ENCODE measurements around the gene PCDH9.

PCDH9 gene

DNA sequence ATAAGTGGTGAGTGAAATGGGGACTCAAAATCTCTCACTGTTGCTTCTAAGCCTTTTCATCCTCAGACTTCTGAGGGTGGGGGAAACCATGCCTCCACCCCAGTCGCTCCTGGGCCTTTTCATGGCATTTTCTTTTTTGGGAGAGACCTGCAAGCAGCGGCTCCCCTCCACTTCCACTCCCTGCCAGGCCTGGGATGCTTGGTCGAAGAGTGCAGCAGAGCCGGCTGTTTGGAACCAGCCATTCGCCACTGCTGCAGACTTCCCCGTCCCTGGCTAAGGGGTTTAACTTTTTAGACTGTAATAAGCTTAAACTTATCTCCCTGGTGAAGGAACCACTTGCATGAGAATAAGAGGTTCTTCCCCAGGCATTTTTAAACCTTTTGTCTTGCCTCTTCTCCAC lies 617.2 kb downstream of the PCDH9 start:
- in situ Hi-C loops (cut with HindIII; ENCODE audit: low pct_unique_long_range_greater_than_20kb, low sequenced_read_pairs), result no loop called here
- no peak for DNase-seq (ENCODE audit: low read depth in 1 of 2, low spot score in 1 of 2)
- no peak for TF ChIP-seq JUND (IDR thresholded peaks at IDR 0.05; ENCODE audit: low read depth)

DNA sequence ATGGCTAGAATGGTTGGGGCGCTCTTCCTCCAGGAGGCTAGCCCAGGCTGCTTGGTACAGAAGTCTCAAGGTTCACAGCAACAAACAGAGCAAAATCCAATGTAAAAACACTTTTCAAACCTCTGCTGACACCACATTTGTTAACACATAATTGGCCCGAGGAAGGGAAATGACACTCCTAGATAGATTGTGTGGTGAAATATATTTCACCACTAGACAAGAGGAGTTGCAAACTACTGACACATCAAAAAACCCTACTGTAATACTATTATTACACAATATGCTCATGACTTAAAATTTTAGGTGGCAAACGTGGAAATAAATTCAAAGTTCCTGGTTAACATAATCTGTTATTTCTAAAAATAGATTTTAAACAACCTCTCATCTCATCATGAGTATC lies 643.6 kb downstream of the PCDH9 start:
- no peak for DNase-seq (ENCODE audit: low read depth in 1 of 2, low spot score in 1 of 2)
- TF ChIP-seq JUND (IDR thresholded peaks at IDR 0.05; ENCODE audit: low read depth), result no peak

DNA sequence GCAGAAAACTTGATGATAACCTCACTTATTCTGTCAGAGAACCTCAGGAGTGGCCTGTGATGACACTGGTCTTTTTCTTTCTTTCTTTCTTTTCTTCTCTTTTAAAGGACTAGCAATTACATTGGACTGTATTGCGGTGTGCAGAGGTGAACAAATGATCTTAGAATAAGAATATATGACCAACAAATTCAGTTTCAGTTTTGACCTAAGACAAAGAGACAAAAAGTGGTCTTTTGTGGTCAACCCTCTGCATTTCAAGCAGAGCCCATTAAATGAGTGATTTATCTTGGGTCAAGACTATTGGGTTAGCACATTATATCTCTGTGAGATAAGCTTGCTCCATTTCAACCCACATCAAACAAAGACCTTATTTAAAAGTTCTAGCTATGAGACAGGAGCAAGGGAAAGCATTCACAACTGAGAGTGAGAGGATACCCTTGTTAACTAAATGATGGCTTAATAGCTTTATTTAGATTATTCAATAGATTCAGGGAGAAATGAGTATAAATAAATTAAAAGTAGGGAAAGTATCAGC lies 644.4 kb downstream of the PCDH9 start:
- TF ChIP-seq JUND (IDR thresholded peaks at IDR 0.05; ENCODE audit: low read depth), result no peak
- DNase-seq (ENCODE audit: low read depth in 1 of 2, low spot score in 1 of 2), result no peak
- in situ Hi-C loops (cut with HindIII; ENCODE audit: low pct_unique_long_range_greater_than_20kb, low sequenced_read_pairs), result no loop called here

More for the DNA sequence above, 643.6 kb downstream of the PCDH9 start:
- in situ Hi-C loops (cut with HindIII; ENCODE audit: low pct_unique_long_range_greater_than_20kb, low sequenced_read_pairs), result no loop called here

DNA sequence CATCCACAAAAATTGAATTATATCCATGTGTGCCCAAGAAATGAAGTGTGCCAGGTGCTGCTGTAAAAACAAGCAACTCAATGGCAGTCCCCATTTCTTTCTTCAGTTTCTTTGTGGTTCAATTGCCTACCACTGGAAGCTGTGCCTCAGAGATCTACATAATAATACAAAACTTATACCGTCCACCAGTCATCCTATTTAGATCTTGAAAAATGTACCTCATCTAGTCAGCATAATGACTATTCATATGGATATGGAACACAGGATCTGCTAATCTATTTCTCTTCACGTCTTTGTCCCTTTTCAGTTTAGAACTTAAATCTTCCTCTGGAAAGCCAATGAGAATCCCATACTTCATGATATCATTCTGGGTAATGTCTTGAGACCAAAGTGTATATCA lies 648.5 kb downstream of the PCDH9 start:
- no peak for DNase-seq (ENCODE audit: low read depth in 1 of 2, low spot score in 1 of 2)
- no peak for TF ChIP-seq JUND (IDR thresholded peaks at IDR 0.05; ENCODE audit: low read depth)
- in situ Hi-C loops (cut with HindIII; ENCODE audit: low pct_unique_long_range_greater_than_20kb, low sequenced_read_pairs), result no loop called here

DNA sequence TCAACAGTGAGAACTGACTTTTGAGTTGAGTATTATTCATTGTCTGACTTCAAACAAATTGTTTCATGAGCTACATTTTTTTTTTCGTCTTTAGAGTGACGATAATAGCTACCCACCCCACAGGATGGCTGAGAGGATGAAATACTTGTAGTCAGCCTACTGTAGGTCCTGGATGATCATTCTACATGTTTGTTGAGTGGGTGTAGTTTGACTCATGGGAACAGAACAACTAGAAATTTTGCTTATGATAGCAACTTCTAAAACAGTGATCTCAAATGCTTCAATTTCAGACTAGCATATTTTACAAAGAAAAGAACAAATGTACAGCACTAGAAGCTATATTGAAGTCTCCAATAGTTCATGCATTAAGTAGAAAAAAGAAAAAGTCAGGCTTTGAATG lies 651.8 kb downstream of the PCDH9 start:
- no peak for TF ChIP-seq JUND (IDR thresholded peaks at IDR 0.05; ENCODE audit: low read depth)
- DNase-seq (ENCODE audit: low read depth in 1 of 2, low spot score in 1 of 2), result no peak
- in situ Hi-C loops (cut with HindIII; ENCODE audit: low pct_unique_long_range_greater_than_20kb, low sequenced_read_pairs), result no loop called here

DNA sequence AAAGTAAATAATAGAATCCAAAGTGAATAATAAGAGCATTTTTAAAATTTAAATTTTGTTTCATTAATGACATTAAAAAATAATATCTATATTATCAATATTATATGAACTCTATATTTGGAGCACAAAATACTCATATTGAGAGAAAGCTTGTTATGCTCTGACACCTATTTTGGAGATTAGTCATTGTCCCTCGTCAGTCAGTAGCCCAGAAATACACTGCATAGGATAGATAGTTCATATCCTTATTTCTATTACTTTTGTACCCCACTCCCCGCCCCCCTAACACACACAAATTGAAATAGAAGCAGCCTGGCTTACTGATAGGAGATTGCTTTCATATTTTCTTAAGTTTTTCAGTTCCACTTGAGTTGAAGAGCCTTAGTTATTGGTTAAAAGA lies 652.8 kb downstream of the PCDH9 start:
- DNase-seq (ENCODE audit: low read depth in 1 of 2, low spot score in 1 of 2), result no peak
- in situ Hi-C loops (cut with HindIII; ENCODE audit: low pct_unique_long_range_greater_than_20kb, low sequenced_read_pairs), result no loop called here
- TF ChIP-seq JUND (IDR thresholded peaks at IDR 0.05; ENCODE audit: low read depth), result no peak

DNA sequence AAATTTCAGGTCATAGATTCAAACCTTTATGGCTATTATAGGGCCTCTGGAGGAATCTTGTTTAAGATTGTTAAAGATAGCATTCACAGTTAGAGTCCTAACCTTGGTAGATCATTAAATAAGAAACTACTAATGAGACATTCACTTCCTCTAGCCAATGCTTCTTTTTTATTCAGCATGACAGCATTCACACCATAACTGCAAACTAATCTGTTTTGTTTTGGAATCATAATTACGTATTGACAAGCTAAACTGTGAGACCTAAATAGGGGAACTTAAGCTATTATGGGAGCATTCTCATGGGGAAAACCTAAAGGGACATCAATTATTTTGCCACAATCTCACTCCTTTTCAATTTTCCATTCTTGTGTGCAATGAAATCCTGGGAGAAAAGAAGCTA lies 653.8 kb downstream of the PCDH9 start:
- no peak for DNase-seq (ENCODE audit: low read depth in 1 of 2, low spot score in 1 of 2)
- in situ Hi-C loops (cut with HindIII; ENCODE audit: low pct_unique_long_range_greater_than_20kb, low sequenced_read_pairs), result no loop called here
- TF ChIP-seq JUND (IDR thresholded peaks at IDR 0.05; ENCODE audit: low read depth), result no peak

DNA sequence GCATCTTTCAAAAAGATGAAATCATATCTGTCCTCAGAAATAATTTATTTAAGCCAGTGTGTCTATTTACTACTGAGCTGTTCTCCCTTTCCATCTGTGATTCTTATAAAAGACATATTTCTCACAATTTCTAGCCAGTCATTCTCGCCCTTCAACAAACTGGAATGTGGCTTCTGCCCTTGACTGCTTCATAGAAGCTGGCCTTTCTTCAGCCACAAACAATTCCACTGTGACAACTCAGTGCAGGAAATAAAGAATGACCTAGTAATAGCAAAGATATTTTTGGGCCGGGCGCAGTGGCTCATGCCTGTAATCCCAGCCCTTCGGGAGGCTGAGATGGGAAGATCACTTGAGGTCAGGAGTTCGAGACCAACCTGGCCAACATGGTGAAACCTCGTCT lies 655.5 kb downstream of the PCDH9 start:
- no peak for DNase-seq (ENCODE audit: low read depth in 1 of 2, low spot score in 1 of 2)
- no peak for TF ChIP-seq JUND (IDR thresholded peaks at IDR 0.05; ENCODE audit: low read depth)
- in situ Hi-C loops (cut with HindIII; ENCODE audit: low pct_unique_long_range_greater_than_20kb, low sequenced_read_pairs), result no loop called here

DNA sequence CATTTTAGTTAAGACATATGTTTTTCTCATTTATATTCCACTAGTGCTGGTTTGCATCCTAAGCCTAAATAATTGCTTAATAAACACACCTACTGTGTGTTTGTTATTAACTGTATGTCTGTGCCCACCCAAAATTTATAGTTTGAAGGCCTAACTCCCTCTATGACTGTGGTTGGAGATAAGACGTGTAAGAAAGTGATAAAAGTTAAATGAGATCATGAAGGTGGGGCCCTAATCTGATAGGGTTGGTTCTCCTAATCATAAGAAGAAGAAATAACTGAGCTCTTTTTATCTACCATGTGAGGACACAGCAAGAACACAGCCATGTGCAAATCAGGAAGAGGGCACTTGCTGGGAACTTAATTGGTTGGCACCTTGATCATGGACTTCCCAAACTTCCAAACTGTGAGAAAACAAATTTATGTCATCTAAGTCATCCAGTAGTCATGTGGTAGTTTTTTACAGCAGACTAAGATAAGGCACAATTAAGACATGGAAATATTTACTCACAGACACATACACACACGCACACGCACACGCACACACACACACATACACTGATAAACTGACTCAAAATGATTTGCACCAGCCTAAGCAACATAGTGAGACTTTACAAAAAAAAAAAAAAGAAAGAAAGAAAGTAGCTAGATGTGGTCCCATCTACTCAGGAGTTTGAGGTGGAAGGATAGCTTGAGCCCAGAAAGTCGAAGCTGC lies 662.1 kb downstream of the PCDH9 start:
- no peak for TF ChIP-seq JUND (IDR thresholded peaks at IDR 0.05; ENCODE audit: low read depth)
- DNase-seq (ENCODE audit: low read depth in 1 of 2, low spot score in 1 of 2), result no peak
- in situ Hi-C loops (cut with HindIII; ENCODE audit: low pct_unique_long_range_greater_than_20kb, low sequenced_read_pairs), result no loop called here

DNA sequence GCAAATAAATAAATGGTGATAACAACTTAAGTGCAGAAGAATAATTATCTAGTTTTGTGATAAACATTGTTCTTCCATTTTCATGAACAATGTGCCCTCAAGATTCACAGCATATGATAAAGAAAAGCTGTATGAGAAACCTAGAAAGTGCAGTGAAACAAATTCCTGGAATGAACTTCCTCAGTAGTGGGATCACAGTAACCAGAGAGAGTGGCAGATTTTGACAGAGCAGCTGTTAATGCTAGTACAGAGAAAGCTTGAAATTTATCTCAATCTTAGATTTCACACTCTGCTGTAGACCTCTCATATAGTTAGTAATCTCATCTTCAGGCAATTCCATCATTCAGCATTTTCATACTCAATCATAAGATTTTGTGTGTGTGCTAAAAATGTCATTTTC lies 664.9 kb downstream of the PCDH9 start:
- DNase-seq (ENCODE audit: low read depth in 1 of 2, low spot score in 1 of 2), result no peak
- in situ Hi-C loops (cut with HindIII; ENCODE audit: low pct_unique_long_range_greater_than_20kb, low sequenced_read_pairs), result no loop called here
- TF ChIP-seq JUND (IDR thresholded peaks at IDR 0.05; ENCODE audit: low read depth), result no peak

DNA sequence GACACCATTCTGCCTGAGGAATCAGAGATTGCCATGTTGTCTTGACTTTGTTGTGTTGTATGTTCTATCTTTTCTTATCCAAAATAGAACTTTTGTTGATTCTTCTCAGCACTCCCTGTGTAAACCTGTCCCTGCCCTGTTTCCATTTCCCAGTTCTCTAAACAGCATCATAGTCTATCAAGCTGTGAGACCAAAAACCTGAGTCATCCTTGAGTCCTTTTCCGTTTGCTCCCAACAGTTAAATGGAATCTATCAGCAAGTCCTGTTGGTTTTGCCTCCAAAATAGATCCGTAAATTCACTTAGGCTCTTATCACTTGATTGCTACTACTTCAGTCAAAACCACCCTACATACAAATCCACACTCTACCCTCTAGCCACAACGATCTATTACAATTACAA lies 667.1 kb downstream of the PCDH9 start:
- no peak for DNase-seq (ENCODE audit: low read depth in 1 of 2, low spot score in 1 of 2)
- no peak for TF ChIP-seq JUND (IDR thresholded peaks at IDR 0.05; ENCODE audit: low read depth)
- in situ Hi-C loops (cut with HindIII; ENCODE audit: low pct_unique_long_range_greater_than_20kb, low sequenced_read_pairs), result no loop called here

DNA sequence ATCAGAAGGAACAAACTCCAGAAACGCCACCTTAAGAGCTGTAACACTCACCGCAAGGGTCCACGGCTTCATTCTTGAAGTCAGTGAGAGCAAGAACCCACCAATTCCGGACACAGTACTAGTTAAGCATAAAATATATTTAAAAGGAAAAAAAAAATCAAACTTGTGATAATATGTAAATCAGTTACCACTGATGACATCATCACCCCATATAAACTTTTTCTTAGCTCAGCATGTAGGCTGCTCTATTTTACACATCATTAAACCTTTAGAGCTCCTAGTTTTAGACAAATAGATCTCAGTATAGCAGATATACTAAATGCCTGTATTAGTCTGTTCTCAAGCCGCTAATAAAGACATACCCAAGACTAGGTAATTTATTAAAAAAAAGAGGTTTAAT lies 668.1 kb downstream of the PCDH9 start:
- no peak for DNase-seq (ENCODE audit: low read depth in 1 of 2, low spot score in 1 of 2)
- in situ Hi-C loops (cut with HindIII; ENCODE audit: low pct_unique_long_range_greater_than_20kb, low sequenced_read_pairs), result no loop called here
- TF ChIP-seq JUND (IDR thresholded peaks at IDR 0.05; ENCODE audit: low read depth), result no peak

DNA sequence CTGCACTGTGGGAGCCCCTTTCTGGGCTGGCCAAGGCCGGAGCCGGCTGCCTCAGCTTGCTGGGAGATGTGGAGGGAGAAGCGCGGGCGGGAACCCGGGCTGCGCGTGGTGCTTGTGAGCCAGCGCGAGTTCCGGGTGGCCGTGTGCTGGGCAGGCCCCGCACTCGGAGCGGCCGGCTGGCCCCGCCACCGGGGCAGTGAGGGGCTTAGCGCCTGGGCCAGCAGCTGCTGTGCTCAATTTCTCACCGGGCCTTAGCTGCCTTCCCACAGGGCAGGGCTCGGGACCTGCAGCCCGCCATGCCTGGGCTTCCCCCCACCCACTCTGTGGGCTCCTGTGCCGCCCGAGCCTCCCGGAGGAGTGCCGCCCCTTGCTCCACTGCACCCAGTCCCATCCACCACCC lies 669.1 kb downstream of the PCDH9 start:
- TF ChIP-seq JUND (IDR thresholded peaks at IDR 0.05; ENCODE audit: low read depth), result no peak
- in situ Hi-C loops (cut with HindIII; ENCODE audit: low pct_unique_long_range_greater_than_20kb, low sequenced_read_pairs), result no loop called here
- DNase-seq (ENCODE audit: low read depth in 1 of 2, low spot score in 1 of 2), result no peak

DNA sequence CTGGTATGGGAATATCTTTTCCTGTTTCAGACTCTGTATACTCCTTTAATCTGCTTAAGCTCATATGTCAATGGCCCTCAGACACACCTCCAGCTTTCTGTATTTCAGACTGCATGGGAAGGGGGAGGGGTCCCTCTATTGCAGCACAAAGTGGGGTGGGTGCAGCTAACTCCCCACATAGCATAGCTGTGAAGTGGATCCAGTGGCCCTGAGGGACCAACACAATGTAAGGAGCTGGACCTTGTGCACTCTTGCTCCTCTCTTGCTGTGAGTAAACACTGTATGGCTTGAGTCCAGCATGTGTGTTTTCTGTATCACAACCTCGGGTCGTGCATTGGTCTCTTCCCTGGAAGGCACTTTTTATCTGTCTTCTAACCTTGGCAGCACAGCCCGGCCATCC lies 669.9 kb downstream of the PCDH9 start:
- no peak for TF ChIP-seq JUND (IDR thresholded peaks at IDR 0.05; ENCODE audit: low read depth)
- in situ Hi-C loops (cut with HindIII; ENCODE audit: low pct_unique_long_range_greater_than_20kb, low sequenced_read_pairs), result no loop called here
- DNase-seq (ENCODE audit: low read depth in 1 of 2, low spot score in 1 of 2), result no peak
